SK-N-SH treated with all-trans-retinoic acid at 6 μM for 48 hours (cell line): ENCODE measurements around the gene NLGN4X.
"Not testable (repeated sequence)": the region's sequence is repeated elsewhere in the genome, so short reads cannot be mapped to it uniquely, and the experiment has no call there.

Experiments used
- ATAC-seq: fragments of 200-7000 bp; cut with Tn5 transposase; 3 replicates; pipeline ENCODE4 v1.9.1; 2020; ENCODE audit warnings: mild to moderate bottlenecking, moderate library complexity
- ARNTL ChIP-seq: fragments of 450-650 bp; formaldehyde crosslinking; IDR thresholded peaks from 2 replicates; pipeline ENCODE4 v1.5.0; 2020; ENCODE audit warnings: low read depth, mild to moderate bottlenecking, moderate library complexity, borderline replicate concordance
- BACH2 ChIP-seq: fragments of 250-450 bp; sonication (Bioruptor Pico); IDR thresholded peaks from 2 replicates; pipeline ENCODE4 v1.9.0; 2021; ENCODE audit warnings: mild to moderate bottlenecking, borderline replicate concordance
- CSDC2 ChIP-seq: fragments of 250-450 bp; sonication (Bioruptor Pico); IDR thresholded peaks from 2 replicates; pipeline ENCODE4 v1.5.0; 2020; ENCODE audit warnings: mild to moderate bottlenecking, moderate library complexity
- ESRRG ChIP-seq: fragments of 250-450 bp; sonication (Bioruptor Pico); IDR thresholded peaks from 2 replicates; pipeline ENCODE4 v1.6.1; 2021; ENCODE audit warnings: mild to moderate bottlenecking
- GLIS3 ChIP-seq: fragments of 250-450 bp; sonication (Bioruptor Pico); IDR thresholded peaks from 2 replicates; pipeline ENCODE4 v1.5.0; 2020; ENCODE audit warnings: mild to moderate bottlenecking, moderate library complexity
- ISL1 ChIP-seq: fragments of 250-450 bp; sonication (Bioruptor Pico); IDR thresholded peaks from 2 replicates; pipeline ENCODE4 v2.1.2; 2022; ENCODE audit warnings: mild to moderate bottlenecking, moderate library complexity
- OSR1 ChIP-seq: fragments of 250-450 bp; sonication (Bioruptor Pico); IDR thresholded peaks from 2 replicates; pipeline ENCODE4 v1.8.0; 2022; ENCODE audit warnings: moderate library complexity, mild to moderate bottlenecking, inconsistent platforms
- POU6F1 ChIP-seq: fragments of 250-450 bp; sonication (Bioruptor Pico); IDR thresholded peaks from 2 replicates; pipeline ENCODE4 v1.8.0; 2021; ENCODE audit warnings: low read depth, mild to moderate bottlenecking, moderate library complexity, borderline replicate concordance
- PPARA ChIP-seq: fragments of 250-450 bp; sonication (Bioruptor Pico); IDR thresholded peaks from 2 replicates; pipeline ENCODE4 v1.5.0; 2020; ENCODE audit warnings: mild to moderate bottlenecking, borderline replicate concordance
- RARB ChIP-seq: fragments of 250-450 bp; sonication (Bioruptor Pico); IDR thresholded peaks from 2 replicates; pipeline ENCODE4 v1.8.0; 2021; ENCODE audit warnings: mild to moderate bottlenecking, moderate library complexity
- SNAI2 ChIP-seq: fragments of 250-450 bp; sonication (Bioruptor Pico); IDR thresholded peaks from 2 replicates; pipeline ENCODE4 v1.5.0; 2020; ENCODE audit warnings: mild to moderate bottlenecking, moderate library complexity
- TCF4 ChIP-seq: fragments of 250-450 bp; sonication (Bioruptor Pico); IDR thresholded peaks from 2 replicates; pipeline ENCODE4 v1.8.0; 2021; ENCODE audit warnings: mild to moderate bottlenecking, moderate library complexity, borderline replicate concordance
- TOX ChIP-seq: fragments of 250-450 bp; sonication (Bioruptor Pico); IDR thresholded peaks from 2 replicates; pipeline ENCODE4 v1.8.0; 2021; ENCODE audit warnings: mild to moderate bottlenecking, moderate library complexity, borderline replicate concordance
- ZC3H10 ChIP-seq: fragments of 250-450 bp; sonication (Bioruptor Pico); IDR thresholded peaks from 2 replicates; pipeline ENCODE4 v1.5.1; 2021; ENCODE audit warnings: mild to moderate bottlenecking, moderate library complexity
- ZFP3 ChIP-seq: fragments of 250-450 bp; sonication (Bioruptor Pico); IDR thresholded peaks from 2 replicates; pipeline ENCODE4 v1.5.0; 2020; ENCODE audit warnings: mild to moderate bottlenecking, moderate library complexity
- ZFP30 ChIP-seq: fragments of 450-650 bp; formaldehyde crosslinking; IDR thresholded peaks from 2 replicates; pipeline ENCODE4 v1.5.0; 2022; ENCODE audit warnings: mild to moderate bottlenecking, moderate library complexity
- ZNF565 ChIP-seq: fragments of 450-650 bp; formaldehyde crosslinking; conservative IDR thresholded peaks from 2 replicates; pipeline ENCODE4 v1.5.0; 2020; ENCODE audit warnings: low read depth, mild to moderate bottlenecking, moderate library complexity
- ZNF70 ChIP-seq: fragments of 450-650 bp; formaldehyde crosslinking; IDR thresholded peaks from 2 replicates; pipeline ENCODE4 v1.5.0; 2020; ENCODE audit warnings: mild to moderate bottlenecking, moderate library complexity
- ZNF8 ChIP-seq: fragments of 450-650 bp; formaldehyde crosslinking; IDR thresholded peaks from 2 replicates; pipeline ENCODE4 v1.5.0; 2020; ENCODE audit warnings: mild to moderate bottlenecking, moderate library complexity
- TF ChIP-seq, protein P1 (sequence below): fragments of 250-450 bp; sonication (Bioruptor Pico); IDR thresholded peaks from 2 replicates; pipeline ENCODE4 v1.8.0; 2020; ENCODE audit warnings: mild to moderate bottlenecking, moderate library complexity, borderline replicate concordance
- TF ChIP-seq, protein P2 (sequence below): fragments of 250-450 bp; sonication (Bioruptor Pico); IDR thresholded peaks from 2 replicates; pipeline ENCODE4 v1.5.1; 2020; ENCODE audit warnings: low read depth, mild to moderate bottlenecking, moderate library complexity
- TF ChIP-seq, protein P3 (sequence below): fragments of 250-450 bp; sonication (Bioruptor Pico); IDR thresholded peaks from 2 replicates; pipeline ENCODE4 v1.5.0; 2020; ENCODE audit warnings: mild to moderate bottlenecking, moderate library complexity

NLGN4X gene

DNA sequence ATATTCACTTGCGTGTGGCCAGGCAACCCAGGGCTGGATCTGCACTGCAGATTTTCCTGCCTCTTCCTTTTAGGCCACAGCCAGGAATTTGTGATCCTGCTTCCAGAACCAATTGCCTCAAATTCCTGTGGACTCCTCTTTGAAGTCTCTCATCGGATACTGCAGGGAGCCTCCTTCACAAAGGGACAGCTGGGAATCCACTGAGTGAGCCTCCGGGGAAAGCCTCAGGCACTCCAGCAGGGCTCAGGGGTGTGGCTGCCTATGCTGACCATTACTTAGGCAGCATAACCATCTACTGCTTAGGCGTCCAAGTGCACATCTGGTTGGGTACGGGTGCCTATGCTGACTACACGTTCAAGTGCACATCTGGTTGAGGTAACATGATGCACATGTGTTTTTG, 321.5 kb downstream of the NLGN4X start:
- TF ChIP-seq ISL1 (no peak), ZFP30 (CRISPR knock-in tag) (no peak), SNAI2 (no peak), TOX (CRISPR knock-in tag) (no peak), GLIS3 (no peak), ARNTL (no peak), ESRRG (CRISPR knock-in tag) (no peak)
- TF ChIP-seq, protein P1, sequence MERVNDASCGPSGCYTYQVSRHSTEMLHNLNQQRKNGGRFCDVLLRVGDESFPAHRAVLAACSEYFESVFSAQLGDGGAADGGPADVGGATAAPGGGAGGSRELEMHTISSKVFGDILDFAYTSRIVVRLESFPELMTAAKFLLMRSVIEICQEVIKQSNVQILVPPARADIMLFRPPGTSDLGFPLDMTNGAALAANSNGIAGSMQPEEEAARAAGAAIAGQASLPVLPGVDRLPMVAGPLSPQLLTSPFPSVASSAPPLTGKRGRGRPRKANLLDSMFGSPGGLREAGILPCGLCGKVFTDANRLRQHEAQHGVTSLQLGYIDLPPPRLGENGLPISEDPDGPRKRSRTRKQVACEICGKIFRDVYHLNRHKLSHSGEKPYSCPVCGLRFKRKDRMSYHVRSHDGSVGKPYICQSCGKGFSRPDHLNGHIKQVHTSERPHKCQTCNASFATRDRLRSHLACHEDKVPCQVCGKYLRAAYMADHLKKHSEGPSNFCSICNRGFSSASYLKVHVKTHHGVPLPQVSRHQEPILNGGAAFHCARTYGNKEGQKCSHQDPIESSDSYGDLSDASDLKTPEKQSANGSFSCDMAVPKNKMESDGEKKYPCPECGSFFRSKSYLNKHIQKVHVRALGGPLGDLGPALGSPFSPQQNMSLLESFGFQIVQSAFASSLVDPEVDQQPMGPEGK (CRISPR knock-in tag): no peak
- TF ChIP-seq, protein P2, sequence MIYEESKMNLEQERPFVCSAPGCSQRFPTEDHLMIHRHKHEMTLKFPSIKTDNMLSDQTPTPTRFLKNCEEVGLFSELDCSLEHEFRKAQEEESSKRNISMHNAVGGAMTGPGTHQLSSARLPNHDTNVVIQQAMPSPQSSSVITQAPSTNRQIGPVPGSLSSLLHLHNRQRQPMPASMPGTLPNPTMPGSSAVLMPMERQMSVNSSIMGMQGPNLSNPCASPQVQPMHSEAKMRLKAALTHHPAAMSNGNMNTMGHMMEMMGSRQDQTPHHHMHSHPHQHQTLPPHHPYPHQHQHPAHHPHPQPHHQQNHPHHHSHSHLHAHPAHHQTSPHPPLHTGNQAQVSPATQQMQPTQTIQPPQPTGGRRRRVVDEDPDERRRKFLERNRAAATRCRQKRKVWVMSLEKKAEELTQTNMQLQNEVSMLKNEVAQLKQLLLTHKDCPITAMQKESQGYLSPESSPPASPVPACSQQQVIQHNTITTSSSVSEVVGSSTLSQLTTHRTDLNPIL (CRISPR knock-in tag): no peak
- ATAC-seq: no peak

- not testable (repeated sequence) for ATAC-seq
Observed at GRCh38 chrX:5903586-5904190, 325.0 kb downstream of the NLGN4X start.

DNA sequence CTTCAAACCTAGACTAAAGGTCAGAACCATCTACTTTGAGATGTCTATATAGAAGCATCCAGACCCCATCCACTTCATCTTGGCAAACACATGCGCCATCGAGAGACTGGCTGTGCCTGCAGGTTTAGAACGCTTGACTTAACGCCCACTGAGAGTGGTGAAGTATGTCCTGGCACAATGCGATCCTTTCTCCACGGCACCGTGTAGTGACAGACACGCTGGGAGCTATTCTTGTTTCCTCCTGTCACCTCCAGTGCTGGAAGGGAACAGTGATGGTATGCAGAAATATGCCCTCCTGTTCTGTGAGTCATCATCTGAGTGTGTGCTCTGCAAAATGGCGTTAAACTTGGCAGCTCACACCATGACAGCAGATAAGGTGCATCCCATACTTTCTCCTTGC, 330.2 kb downstream of the NLGN4X start:
- ATAC-seq: no peak
- TF ChIP-seq RARB (no peak), POU6F1 (no peak)

- TF ChIP-seq ZNF565 (CRISPR knock-in tag) (no peak), BACH2 (CRISPR knock-in tag) (no peak), ZC3H10 (no peak), TOX (CRISPR knock-in tag) (no peak), CSDC2 (no peak), ZFP3 (no peak), ARNTL (no peak), TCF4 (CRISPR knock-in tag) (no peak), PPARA (CRISPR knock-in tag) (no peak), ZNF70 (CRISPR knock-in tag) (no peak)
- TF ChIP-seq, protein P3, sequence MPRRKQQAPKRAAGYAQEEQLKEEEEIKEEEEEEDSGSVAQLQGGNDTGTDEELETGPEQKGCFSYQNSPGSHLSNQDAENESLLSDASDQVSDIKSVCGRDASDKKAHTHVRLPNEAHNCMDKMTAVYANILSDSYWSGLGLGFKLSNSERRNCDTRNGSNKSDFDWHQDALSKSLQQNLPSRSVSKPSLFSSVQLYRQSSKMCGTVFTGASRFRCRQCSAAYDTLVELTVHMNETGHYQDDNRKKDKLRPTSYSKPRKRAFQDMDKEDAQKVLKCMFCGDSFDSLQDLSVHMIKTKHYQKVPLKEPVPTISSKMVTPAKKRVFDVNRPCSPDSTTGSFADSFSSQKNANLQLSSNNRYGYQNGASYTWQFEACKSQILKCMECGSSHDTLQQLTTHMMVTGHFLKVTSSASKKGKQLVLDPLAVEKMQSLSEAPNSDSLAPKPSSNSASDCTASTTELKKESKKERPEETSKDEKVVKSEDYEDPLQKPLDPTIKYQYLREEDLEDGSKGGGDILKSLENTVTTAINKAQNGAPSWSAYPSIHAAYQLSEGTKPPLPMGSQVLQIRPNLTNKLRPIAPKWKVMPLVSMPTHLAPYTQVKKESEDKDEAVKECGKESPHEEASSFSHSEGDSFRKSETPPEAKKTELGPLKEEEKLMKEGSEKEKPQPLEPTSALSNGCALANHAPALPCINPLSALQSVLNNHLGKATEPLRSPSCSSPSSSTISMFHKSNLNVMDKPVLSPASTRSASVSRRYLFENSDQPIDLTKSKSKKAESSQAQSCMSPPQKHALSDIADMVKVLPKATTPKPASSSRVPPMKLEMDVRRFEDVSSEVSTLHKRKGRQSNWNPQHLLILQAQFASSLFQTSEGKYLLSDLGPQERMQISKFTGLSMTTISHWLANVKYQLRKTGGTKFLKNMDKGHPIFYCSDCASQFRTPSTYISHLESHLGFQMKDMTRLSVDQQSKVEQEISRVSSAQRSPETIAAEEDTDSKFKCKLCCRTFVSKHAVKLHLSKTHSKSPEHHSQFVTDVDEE (CRISPR knock-in tag): no peak
- no peak for ATAC-seq
Observed at GRCh38 chrX:5891378-5891777, 337.3 kb downstream of the NLGN4X start.

- ATAC-seq: no peak
- TF ChIP-seq OSR1 (CRISPR knock-in tag) (no peak), PPARA (CRISPR knock-in tag) (no peak), ZNF565 (CRISPR knock-in tag) (no peak), RARB (no peak), TCF4 (CRISPR knock-in tag) (no peak), ISL1 (no peak), SNAI2 (no peak), TOX (CRISPR knock-in tag) (no peak), ZFP3 (no peak), ZNF8 (CRISPR knock-in tag) (no peak), POU6F1 (no peak), ARNTL (no peak)
- TF ChIP-seq, protein P1 (CRISPR knock-in tag): no peak
Observed at GRCh38 chrX:5876984-5877596, 351.6 kb downstream of the NLGN4X start.
